Neural progenitor cell (in vitro differentiated cells): ENCODE data around the gene INTS1. TPM values are rescaled to one million over a fixed set of nuclear protein-coding genes. Genes with fewer than 3 reads are reported as not detected.

Experiments used
- DNase-seq: peaks from one replicate; pipeline ENCODE4 v3.0.0-alpha.2; 2016; ENCODE audit warnings: low spot score
- H2AFZ ChIP-seq: fragments of 200-600 bp; sonication (generic); replicated peaks from 2 replicates; pipeline ENCODE4 v1.6.1; 2016; ENCODE audit warnings: antibody characterized with exemption
- H3F3A ChIP-seq: fragments of 200-600 bp; sonication (generic); 2 replicates; pipeline ENCODE4 v1.6.1; 2016; ENCODE audit warnings: antibody characterized with exemption, low read depth
- H3K27ac ChIP-seq: fragments of 200-600 bp; sonication (generic); 2 replicates; pipeline ENCODE4 v1.5.1; 2016; ENCODE audit warnings: mild to moderate bottlenecking
- H3K27me3 ChIP-seq: fragments of 200-600 bp; sonication (generic); 2 replicates; pipeline ENCODE4 v1.6.1; 2016; ENCODE audit warnings: mild to moderate bottlenecking, moderate library complexity
- H3K36me3 ChIP-seq: fragments of 200-600 bp; sonication (generic); 2 replicates; pipeline ENCODE4 v1.5.1; 2016
- H3K4me1 ChIP-seq: fragments of 200-600 bp; sonication (generic); 2 replicates; pipeline ENCODE4 v1.6.1; 2016; ENCODE audit warnings: mixed run types
- H3K4me2 ChIP-seq: fragments of 200-600 bp; sonication (generic); 2 replicates; pipeline ENCODE4 v1.6.1; 2016
- H3K4me3 ChIP-seq: fragments of 200-600 bp; sonication (generic); 2 replicates; pipeline ENCODE4 v1.5.1; 2016
- H3K79me2 ChIP-seq: fragments of 200-600 bp; sonication (generic); 2 replicates; pipeline ENCODE4 v1.6.1; 2016; ENCODE audit warnings: low read depth
- H3K9ac ChIP-seq: fragments of 200-600 bp; sonication (generic); 2 replicates; pipeline ENCODE4 v1.6.1; 2016
- H3K9me3 ChIP-seq: fragments of 200-600 bp; sonication (generic); 2 replicates; pipeline ENCODE4 v1.5.1; 2016; ENCODE audit warnings: low read depth
- H4K20me1 ChIP-seq: fragments of 200-600 bp; sonication (generic); 2 replicates; pipeline ENCODE4 v1.6.1; 2016; ENCODE audit warnings: low read depth
- H3K27ac Mint-ChIP-seq: 3 replicates; pipeline ENCODE4 v1.8.0; 2021; ENCODE audit warnings: mixed read lengths
- H3K27me3 Mint-ChIP-seq: 2 replicates; pipeline ENCODE4 v1.8.0; 2022; ENCODE audit warnings: low read depth, mild to moderate bottlenecking, inconsistent platforms, moderate library complexity, mixed read lengths; ENCODE audit not compliant: insufficient read depth
- H3K36me3 Mint-ChIP-seq: 3 replicates; pipeline ENCODE4 v1.8.0; 2021; ENCODE audit warnings: mixed read lengths
- H3K4me1 Mint-ChIP-seq: 3 replicates; pipeline ENCODE4 v1.8.0; 2021; ENCODE audit warnings: mixed read lengths
- H3K4me3 Mint-ChIP-seq: 3 replicates; pipeline ENCODE4 v1.8.0; 2021; ENCODE audit warnings: mild to moderate bottlenecking, moderate library complexity, mixed read lengths
- H3K9me3 Mint-ChIP-seq: 3 replicates; pipeline ENCODE4 v1.8.0; 2020; ENCODE audit warnings: mixed read lengths
- CTCF ChIP-seq: fragments of 200-600 bp; sonication (generic); IDR thresholded peaks from 2 replicates; pipeline ENCODE4 v1.5.1; 2017; ENCODE audit warnings: antibody characterized with exemption, mild to moderate bottlenecking
- EZH2 ChIP-seq: fragments of 200-600 bp; sonication (generic); IDR thresholded peaks from 2 replicates; pipeline ENCODE4 v1.6.1; 2017; ENCODE audit warnings: antibody characterized with exemption, mild to moderate bottlenecking, moderate library complexity
- EZH2phosphoT487 ChIP-seq: fragments of 200-600 bp; sonication (generic); IDR thresholded peaks from 2 replicates; pipeline ENCODE4 v1.6.1; 2017; ENCODE audit warnings: antibody characterized with exemption
- total RNA-seq: library from RNA; depleted of rRNA; stranded (reverse); fragments of >200 nt; gene quantifications from 2 replicates; pipeline ENCODE4 v1.2.3, GENCODE V29; 2015; ENCODE audit warnings: low replicate concordance

Gene INTS1
- total RNA-seq, 1 donor from 2014 or later: 16.5 TPM

GRCh38 chr7:1530946-1531262 lies 26.7 kb upstream of the INTS1 start:
- Histone ChIP-seq H3K9ac (no peak overlapping the region), H3K4me2 (peak overlapping the region; percentile 75), H3K36me3 (no peaks in the 10 kb centered on the region), H3K27me3 (peaks cover 35% of the 10 kb centered on the region), H3K4me3 (peak overlapping the region; percentile 32), H3K79me2 (no peaks in the 10 kb centered on the region), H4K20me1 (peaks cover 33% of the 10 kb centered on the region), H3K4me1 (peaks cover 2% of the 10 kb centered on the region), H2AFZ (no peak overlapping the region), H3F3A (peaks cover 18% of the 10 kb centered on the region), H3K27ac (no peak overlapping the region), H3K9me3 (no peaks in the 10 kb centered on the region)
- TF ChIP-seq CTCF (no peak), EZH2 (no peak)
- Mint-ChIP-seq H3K4me3 (no peak overlapping the region), H3K27me3 (peaks cover 7% of the 10 kb centered on the region), H3K27ac (no peak overlapping the region), H3K9me3 (no peaks in the 10 kb centered on the region), H3K36me3 (no peaks in the 10 kb centered on the region), H3K4me1 (peaks cover 39% of the 10 kb centered on the region)
- DNase-seq: no peak

GRCh38 chr7:1529383-1530116 lies 25.4 kb upstream of the INTS1 start:
- H3K27me3 Mint-ChIP-seq: peaks cover 9% of the 10 kb centered on the region
- H3K4me1 ChIP-seq: no peaks in the 10 kb centered on the region
- peaks cover 28% of the 10 kb centered on the region for H4K20me1 ChIP-seq
- peak overlapping the region; percentile 87 for H3K4me3 Mint-ChIP-seq
- H3K27me3 ChIP-seq: peaks cover 35% of the 10 kb centered on the region
- TF ChIP-seq CTCF: no peak
- TF ChIP-seq EZH2: no peak
- no peak for TF ChIP-seq EZH2phosphoT487
- no peak overlapping the region for H3K27ac Mint-ChIP-seq
- no peak overlapping the region for H3K9ac ChIP-seq
- no peak overlapping the region for H2AFZ ChIP-seq
- no peaks in the 10 kb centered on the region for H3K36me3 ChIP-seq
- no peaks in the 10 kb centered on the region for H3K36me3 Mint-ChIP-seq
- no peak overlapping the region for H3K4me3 ChIP-seq
- no peaks in the 10 kb centered on the region for H3K9me3 ChIP-seq
- no peak overlapping the region for H3K4me2 ChIP-seq
- no peaks in the 10 kb centered on the region for H3K79me2 ChIP-seq
- H3K9me3 Mint-ChIP-seq: no peaks in the 10 kb centered on the region
- peaks cover 34% of the 10 kb centered on the region for H3K4me1 Mint-ChIP-seq
- no peak overlapping the region for H3K27ac ChIP-seq
- DNase-seq: no peak
- peaks cover 18% of the 10 kb centered on the region for H3F3A ChIP-seq

- Histone ChIP-seq H3K79me2 (no peaks in the 10 kb centered on the region), H3K27me3 (peaks cover 15% of the 10 kb centered on the region), H3K9me3 (no peaks in the 10 kb centered on the region), H4K20me1 (peaks cover 1% of the 10 kb centered on the region), H3K36me3 (no peaks in the 10 kb centered on the region), H3K9ac (no peak overlapping the region), H3F3A (peaks cover under 1% of the 10 kb centered on the region), H3K4me2 (no peak overlapping the region), H2AFZ (peak overlapping the region; percentile 23), H3K4me1 (no peaks in the 10 kb centered on the region), H3K27ac (no peak overlapping the region), H3K4me3 (no peak overlapping the region)
- peaks cover 11% of the 10 kb centered on the region for H3K27me3 Mint-ChIP-seq
- no peak for TF ChIP-seq EZH2
- TF ChIP-seq CTCF: no peak
- TF ChIP-seq EZH2phosphoT487: no peak
- H3K4me3 Mint-ChIP-seq: no peak overlapping the region
- H3K4me1 Mint-ChIP-seq: peaks cover 9% of the 10 kb centered on the region
- no peak for DNase-seq
- H3K27ac Mint-ChIP-seq: peak overlapping the region; percentile 6
- H3K36me3 Mint-ChIP-seq: no peaks in the 10 kb centered on the region
- no peaks in the 10 kb centered on the region for H3K9me3 Mint-ChIP-seq
These were observed 22.1 kb upstream of the INTS1 start for GRCh38 chr7:1526271-1526754.
